HG02642 (cell line): ENCODE data around the gene AMER3.

ENCODE experiments used
- ATAC-seq: cut with Tn5 transposase; IDR thresholded peaks from one replicate; pipeline ENCODE4 v1.9.1; 2021; ENCODE audit warnings: mild to moderate bottlenecking; ENCODE audit not compliant: unreplicated experiment, poor library complexity

AMER3 gene

GRCh38 chr2:130814931-130815680 is 59.8 kb downstream of the AMER3 start:
- no peak for ATAC-seq
